Psoas muscle (tissue), 8 donors: Measurements from ENCODE around the gene GPR62. TPM values are rescaled to one million over a fixed set of nuclear protein-coding genes. Genes with fewer than 3 reads are reported as not detected.

Source experiments
- ATAC-seq, 4 donors: fragments of 200-7000 bp; cut with Tn5 transposase; one replicate each; pipeline ENCODE4 v1.9.1; 2020; ENCODE audit warnings: moderate library complexity in 3 of 4, mild to moderate bottlenecking in 2 of 4
- DNase-seq, 2 donors: peaks; one replicate each; pipeline ENCODE4 v3.0.0-alpha.2; 2020
- H3K27ac ChIP-seq: fragments of 200-600 bp; one replicate; pipeline ENCODE4 v1.8.0; 2022
- H3K27me3 ChIP-seq, 3 donors: fragments of 200-600 bp in 1 of 3; one replicate each; pipeline versions ENCODE4 v1.6.1 to v1.8.0; 2013 to 2022; ENCODE audit warnings: low read length in 2 of 3, mild to moderate bottlenecking in 2 of 3, moderate library complexity in 1 of 3; ENCODE audit not compliant: insufficient read depth in 3 of 3
- H3K36me3 ChIP-seq, 2 donors: fragments of 200-600 bp in 1 of 2; one replicate each; pipeline versions ENCODE4 v1.6.1 to v1.8.0; 2013 to 2022; ENCODE audit warnings: low read depth in 1 of 2, mild to moderate bottlenecking in 1 of 2, moderate library complexity in 1 of 2; ENCODE audit not compliant: insufficient read depth in 1 of 2
- H3K4me1 ChIP-seq: fragments of 200-600 bp; one replicate; pipeline ENCODE4 v1.8.0; 2022
- H3K4me3 ChIP-seq: fragments of 200-600 bp; one replicate; pipeline ENCODE4 v1.8.0; 2022; ENCODE audit warnings: mild to moderate bottlenecking
- H3K9me3 ChIP-seq: fragments of 200-600 bp; one replicate; pipeline ENCODE4 v1.8.0; 2022
- WGBS, 3 donors: extraction: QIAGEN DNeasy Blood & Tissue Kit; methylation state at CpG; one replicate each; pipeline versions ENCODE4 v1.1.6 to v1.1.7; 2013; 5-methylcytosine and 5-hydroxymethylcytosine counted together
- intact Hi-C, 2 donors: fragments of 100-400 bp; cut with DNase I; formaldehyde crosslinking; loops; one replicate each; pipeline versions ENCODE4 v1.11.0 to v1.14.2; 2022
- polyA plus RNA-seq, 3 donors: library from polyadenylated mRNA; stranded (reverse); fragments of 200-250 nt; gene quantifications; one replicate each; pipeline ENCODE4 v1.2.3, GENCODE V29; 2013
- total RNA-seq, 4 donors: library from RNA; stranded (reverse); fragmentation: NEBNext Ultra II Directional in 2 of 4; extraction: Animal tissue kit (Norgen Biotek cat#: 25700) in 2 of 4; gene quantifications; one replicate each; pipeline versions ENCODE4 v1.2.1 to v1.2.4, GENCODE V29; 2021 to 2023
- TF ChIP-seq, protein P1 (sequence below): fragments of 200-600 bp; IDR thresholded peaks from one replicate; pipeline ENCODE4 v1.8.0; 2022; ENCODE audit warnings: antibody characterized with exemption
- donor health status: healthy with polysubstance abuse.
- donor health status: DM: no; HTN: no; CAD: no; lungs with moderate emphysema.
- donor health status: Bipolar disorder and iron deficiency.
- donor health status: healthy.
- donor health status: DM: yes; HTN: yes; CAD: no.
- donor health status: DM: no; HTN: no; CAD: no.
- donor health status: DM: no; HTN: no; CAD: no.
- donor health status: DM: yes; HTN: yes; CAD: no.

The GPR62 gene
- total and polyA plus RNA-seq, 7 donors, result 0.04 to 0.93 (median 0.20) TPM

DNA sequence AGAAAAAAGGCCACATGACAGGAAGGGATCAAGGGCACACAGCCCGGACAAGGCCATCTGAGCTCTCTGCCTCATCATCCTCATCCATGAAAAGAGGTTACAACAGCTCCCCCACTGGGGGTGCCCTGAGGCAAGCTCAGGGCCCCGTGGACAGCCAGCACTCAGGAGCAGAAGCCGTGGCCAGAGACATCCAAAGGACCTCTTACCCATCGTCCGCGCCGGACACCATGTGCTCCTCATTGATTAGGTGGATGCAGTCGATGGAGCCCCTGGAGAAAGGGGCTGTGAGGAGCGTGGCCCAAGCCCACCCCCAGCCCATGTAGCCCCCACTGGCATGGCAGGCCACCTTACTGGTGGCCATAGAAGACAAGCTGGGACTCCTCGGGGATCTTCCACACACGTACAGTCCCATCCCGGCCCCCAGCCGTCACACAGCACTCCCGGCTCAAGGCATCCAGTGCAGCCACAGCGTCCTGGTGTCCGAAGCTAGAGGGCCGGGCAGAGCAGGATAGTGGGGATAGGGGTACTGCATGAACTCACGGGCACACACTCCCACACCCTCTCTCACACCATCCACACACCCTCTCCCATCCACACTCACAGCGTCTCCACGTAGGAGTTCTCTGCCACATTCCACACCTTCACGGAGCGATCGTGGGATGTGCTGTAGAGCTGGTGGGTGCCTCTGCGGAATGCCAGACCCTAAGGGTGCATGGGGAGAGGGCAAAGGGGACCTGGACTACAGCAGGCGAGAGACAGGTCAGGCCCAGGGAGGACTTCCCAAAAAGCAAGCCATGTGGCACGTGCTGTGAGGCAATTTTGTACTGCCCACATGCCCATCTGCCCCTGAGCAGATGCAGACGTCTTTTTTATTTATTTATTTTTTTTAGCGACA lies 19.9 kb upstream of the GPR62 start:
- 90 to 93% (median 92%) methylated on average over 28 of the region's 28 CpGs for WGBS, 3 donors
- Histone ChIP-seq H3K27ac (no peak overlapping the region), H3K36me3 (peaks cover 9 to 87% of the 10 kb centered on the region in 2 donors), H3K4me1 (peaks cover 7% of the 10 kb centered on the region), H3K9me3 (no peaks in the 10 kb centered on the region), H3K4me3 (no peak overlapping the region), H3K27me3 (no peaks in the 10 kb centered on the region)
- TF ChIP-seq, protein P1, sequence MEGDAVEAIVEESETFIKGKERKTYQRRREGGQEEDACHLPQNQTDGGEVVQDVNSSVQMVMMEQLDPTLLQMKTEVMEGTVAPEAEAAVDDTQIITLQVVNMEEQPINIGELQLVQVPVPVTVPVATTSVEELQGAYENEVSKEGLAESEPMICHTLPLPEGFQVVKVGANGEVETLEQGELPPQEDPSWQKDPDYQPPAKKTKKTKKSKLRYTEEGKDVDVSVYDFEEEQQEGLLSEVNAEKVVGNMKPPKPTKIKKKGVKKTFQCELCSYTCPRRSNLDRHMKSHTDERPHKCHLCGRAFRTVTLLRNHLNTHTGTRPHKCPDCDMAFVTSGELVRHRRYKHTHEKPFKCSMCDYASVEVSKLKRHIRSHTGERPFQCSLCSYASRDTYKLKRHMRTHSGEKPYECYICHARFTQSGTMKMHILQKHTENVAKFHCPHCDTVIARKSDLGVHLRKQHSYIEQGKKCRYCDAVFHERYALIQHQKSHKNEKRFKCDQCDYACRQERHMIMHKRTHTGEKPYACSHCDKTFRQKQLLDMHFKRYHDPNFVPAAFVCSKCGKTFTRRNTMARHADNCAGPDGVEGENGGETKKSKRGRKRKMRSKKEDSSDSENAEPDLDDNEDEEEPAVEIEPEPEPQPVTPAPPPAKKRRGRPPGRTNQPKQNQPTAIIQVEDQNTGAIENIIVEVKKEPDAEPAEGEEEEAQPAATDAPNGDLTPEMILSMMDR, result no peak
- intact Hi-C loops, result no loop called here
- ATAC-seq (no peak), DNase-seq (no peak)

DNA sequence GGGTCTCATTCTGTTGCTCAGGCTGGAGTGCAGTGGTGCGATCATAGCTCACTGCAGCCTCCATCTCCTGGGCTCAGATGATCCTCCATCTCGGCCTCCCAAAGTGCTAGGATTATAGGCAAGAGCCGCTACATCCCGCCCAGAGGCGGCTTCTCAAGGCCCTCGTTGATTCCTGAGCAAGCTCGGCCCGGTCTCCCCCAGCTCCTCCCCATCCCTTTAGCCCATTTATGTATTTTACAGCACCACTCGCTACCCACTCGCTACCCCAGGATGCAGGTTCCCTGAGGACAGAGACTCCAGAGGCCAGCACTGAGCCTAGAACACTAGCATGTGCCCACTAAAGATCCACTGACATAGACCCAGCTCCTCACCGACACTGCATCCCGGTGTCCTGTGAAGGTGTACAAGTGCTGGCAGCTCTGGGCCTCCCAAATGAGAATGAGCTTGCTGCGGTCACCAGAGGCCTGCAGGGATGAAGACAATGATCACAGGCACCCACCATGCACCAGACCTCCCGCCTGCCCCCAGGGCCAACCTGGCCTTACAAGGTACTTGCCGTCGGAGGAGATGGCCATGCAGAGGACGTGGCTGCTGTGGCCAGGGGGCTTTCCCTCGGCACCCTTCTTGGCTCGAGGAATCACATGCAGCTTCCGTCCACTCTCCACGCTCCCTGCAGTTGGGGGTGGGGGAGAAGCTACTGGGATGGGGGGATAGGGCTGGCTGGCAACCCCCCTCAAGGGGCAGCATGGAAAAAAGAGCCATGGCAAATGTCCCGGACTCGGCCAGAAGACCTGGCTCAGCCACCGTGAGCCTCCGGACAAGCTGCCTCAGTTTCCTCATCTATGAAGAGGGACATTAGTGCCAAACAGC lies 19.1 kb upstream of the GPR62 start:
- no peaks in the 10 kb centered on the region for H3K9me3 ChIP-seq
- peaks cover 9 to 83% of the 10 kb centered on the region in 2 donors for H3K36me3 ChIP-seq
- TF ChIP-seq, protein P1, result no peak
- peaks cover 15% of the 10 kb centered on the region for H3K4me1 ChIP-seq
- H3K4me3 ChIP-seq, result no peak overlapping the region
- DNase-seq (no peak), ATAC-seq (no peak)
- intact Hi-C loops, result no loop called here
- no peak overlapping the region for H3K27ac ChIP-seq
- 95 to 97% (median 96%) methylated on average over 25 of the region's 25 CpGs for WGBS, 3 donors
- no peaks in the 10 kb centered on the region for H3K27me3 ChIP-seq

DNA sequence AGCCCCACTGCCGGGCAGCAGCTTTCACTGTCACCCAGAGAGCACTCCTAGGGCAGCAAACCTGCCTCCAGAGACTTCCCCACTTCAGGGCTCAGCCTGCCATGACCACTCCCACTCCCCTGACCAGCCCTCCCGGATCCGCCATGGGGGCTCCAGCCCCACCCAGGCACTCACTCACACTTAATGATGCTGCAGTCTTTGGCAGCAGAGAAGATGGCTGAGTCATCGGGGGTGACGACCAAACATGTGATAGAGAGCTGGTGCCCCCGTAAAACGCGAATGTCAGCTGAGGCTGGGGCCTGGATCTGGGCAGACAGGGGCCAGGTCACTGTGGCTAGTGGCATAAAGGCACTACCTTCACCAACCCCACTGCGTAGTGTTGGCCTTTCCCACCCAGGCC lies 18.2 kb upstream of the GPR62 start:
- Histone ChIP-seq H3K36me3 (peaks cover 9 to 80% of the 10 kb centered on the region in 2 donors), H3K4me3 (no peak overlapping the region), H3K27me3 (no peaks in the 10 kb centered on the region), H3K27ac (no peak overlapping the region), H3K9me3 (no peaks in the 10 kb centered on the region), H3K4me1 (peaks cover 16% of the 10 kb centered on the region)
- intact Hi-C loops, result no loop called here
- WGBS, 3 donors, result 75 to 87% (median 82%) methylated on average over 9 of the region's 9 CpGs
- no peak for DNase-seq
- TF ChIP-seq, protein P1, result no peak
- no peak for ATAC-seq

DNA sequence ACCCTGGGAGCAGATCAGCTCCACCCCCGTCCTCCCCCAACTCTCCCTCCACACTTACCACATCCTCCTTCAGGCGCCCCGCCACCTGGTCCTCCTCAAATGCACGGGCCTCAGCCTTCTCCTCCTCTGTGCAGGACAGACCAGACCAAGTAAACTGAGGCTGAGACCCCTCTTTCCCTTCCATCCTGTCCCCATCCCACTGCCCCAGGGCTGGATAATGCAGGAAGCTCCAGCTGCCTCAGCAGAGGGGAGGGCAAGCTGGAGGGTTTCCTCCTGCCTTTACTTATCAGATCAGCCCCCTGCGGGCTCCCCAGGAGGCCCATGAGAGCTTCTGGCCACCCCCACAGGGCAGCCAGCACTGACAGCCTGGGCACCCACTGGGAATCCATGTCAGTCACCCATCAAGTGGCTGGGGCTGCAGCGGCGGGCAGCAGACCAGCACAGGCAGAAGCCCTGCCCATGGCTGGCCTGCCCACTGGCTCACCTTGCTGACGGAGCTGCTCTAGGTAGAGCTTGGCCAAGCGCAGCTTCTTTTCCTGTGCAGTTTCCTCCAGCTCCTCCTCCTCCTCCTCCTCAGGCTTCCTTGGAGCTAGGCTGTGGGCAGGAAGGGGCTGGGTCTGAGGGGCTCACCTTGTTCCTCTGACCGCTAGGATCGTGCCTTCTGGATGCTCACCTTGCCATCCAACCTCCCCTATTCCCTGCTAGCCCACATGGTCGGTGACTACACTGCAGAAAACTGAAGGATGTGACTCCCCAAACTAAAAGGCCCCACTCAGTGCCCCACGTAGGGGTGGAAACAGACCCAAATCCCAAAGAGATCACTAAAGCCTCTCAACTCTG lies 17.4 kb upstream of the GPR62 start:
- no peak for ATAC-seq
- peaks cover 9 to 75% of the 10 kb centered on the region in 2 donors for H3K36me3 ChIP-seq
- intact Hi-C loops, result no loop called here
- 93 to 95% (median 93%) methylated on average over 13 of the region's 13 CpGs for WGBS, 3 donors
- no peaks in the 10 kb centered on the region for H3K27me3 ChIP-seq
- TF ChIP-seq, protein P1, result no peak
- H3K4me1 ChIP-seq, result peaks cover 20% of the 10 kb centered on the region
- no peak overlapping the region for H3K27ac ChIP-seq
- no peak overlapping the region for H3K4me3 ChIP-seq
- no peaks in the 10 kb centered on the region for H3K9me3 ChIP-seq
- no peak for DNase-seq
